Measurements from ENCODE around the gene TSPAN14. TPM values are rescaled to one million over a fixed set of nuclear protein-coding genes. Genes with fewer than 3 reads are reported as not detected.

The TSPAN14 gene
- total and polyA plus RNA-seq, 2 of the 13 experiments (the other 11 are each of a cell fraction or from before 2014, with no cell fraction given) = 24.1 to 80.6 TPM

- TF ChIP-seq ZNF788 (CRISPR knock-in tag; IDR thresholded peaks at IDR 0.05; ENCODE audit: borderline replicate concordance) (no peak), KAT7 (CRISPR knock-in tag; IDR thresholded peaks at IDR 0.05; ENCODE audit: borderline replicate concordance) (no peak), ISL2 (CRISPR knock-in tag; IDR thresholded peaks at IDR 0.05) (no peak), TFDP2 (CRISPR knock-in tag; IDR thresholded peaks at IDR 0.05) (no peak), PHB2 (IDR thresholded peaks at IDR 0.05; ENCODE audit: partially characterized antibody) (no peak), CENPT (CRISPR knock-in tag; IDR thresholded peaks at IDR 0.05; ENCODE audit: low read depth) (no peak), IRF9 (CRISPR knock-in tag; IDR thresholded peaks at IDR 0.05; ENCODE audit: borderline replicate concordance) (no peak), ZNF597 (CRISPR knock-in tag; IDR thresholded peaks at IDR 0.05) (no peak)
These were observed 14.8 kb downstream of the TSPAN14 start (continued) for GRCh38 chr10:80468806-80469421.

- Histone ChIP-seq H3K4me2 (ENCODE audit: low read depth, low read length) (no peak overlapping the region), H2AFZ (ENCODE audit: low read length) (no peak overlapping the region), H3K9me3 (ENCODE audit: low read length) (no peaks in the 10 kb centered on the region), H3K27ac (ENCODE audit: extremely low read length, insufficient read depth, low read length) (no peak overlapping the region), H3K4me3 (replicated peaks in 1 of 3; ENCODE audit: insufficient read depth in 1 of 3, low read depth in 2 of 3, low read length in 3 of 3) (no peak overlapping the region), H3K9ac (ENCODE audit: insufficient read depth, low read depth, low read length) (no peak overlapping the region), H3K79me2 (ENCODE audit: insufficient read depth, low read length) (peaks cover 100% of the 10 kb centered on the region), H3K27me3 (ENCODE audit: control insufficient read depth in 1 of 2, insufficient read depth in 2 of 2, low read length in 2 of 2) (no peaks in the 10 kb centered on the region), H3K4me1 (ENCODE audit: insufficient read depth, low read length) (peaks cover 97% of the 10 kb centered on the region), H4K20me1 (ENCODE audit: insufficient read depth, low read length) (peaks cover 36% of the 10 kb centered on the region), H3K36me3 (replicated peaks in 1 of 2; ENCODE audit: control insufficient read depth in 1 of 2, insufficient read depth in 2 of 2, low read length in 2 of 2) (peaks cover 5 to 44% of the 10 kb centered on the region in 2 experiments; a peak in 4 of 5 replicates)
- 96% methylated on average over 3 of the region's 3 CpGs for WGBS (ENCODE audit: low lambda C conversion rate)
- intact Hi-C loops (cut with micrococcal nuclease; ENCODE audit: unreplicated experiment) (no loop called here), in situ Hi-C loops (cut with HindIII; ENCODE audit: extremely low pct_ligation_motif_present, low pct_unique_long_range_greater_than_20kb) (no loop called here)
- no peak for DNase-seq (ENCODE audit: low spot score)
- ChIA-PET CTCF (ENCODE audit: low intra/inter-chr PET ratio, low total read pairs) (no interaction called here), POLR2A (interaction anchor here (1.4 to 1.5 kb wide), 2 partner anchors 14 to 35 kb away, joined by 3 to 4 read pairs; no protein-coding TSS in a partner anchor)
- BruUV-seq (replicated peaks) = no TSS peak
- TF ChIP-seq ZBTB10 (CRISPR knock-in tag; IDR thresholded peaks at IDR 0.05; ENCODE audit: borderline replicate concordance) (no peak), MAFF (IDR thresholded peaks at IDR 0.05; ENCODE audit: low read depth, low read length) (peak; percentile 93), MAFK (conservative IDR thresholded peaks at IDR 0.05 in 1 of 2, IDR thresholded peaks at IDR 0.05 in 1 of 2; ENCODE audit: low read length in 2 of 2) (peak; percentile 88 to 95)
- FAIRE-seq = no peak
- ATAC-seq = no peak
These were observed 16.2 kb downstream of the TSPAN14 start for GRCh38 chr10:80470266-80470665.
